AG08395 (cell line): ENCODE measurements around the gene PHF5A.
A peak's percentile ranks its signal among the peaks of the same experiment; 100 is the strongest.
"Not testable (repeated sequence)": the region's sequence is repeated elsewhere in the genome, so short reads cannot be mapped to it uniquely, and the experiment has no call there.

Source experiments
- DNase-seq: peaks from one replicate; pipeline ENCODE4 v3.0.0; 2012; ENCODE audit warnings: mixed read lengths, low spot score

Gene PHF5A

DNA sequence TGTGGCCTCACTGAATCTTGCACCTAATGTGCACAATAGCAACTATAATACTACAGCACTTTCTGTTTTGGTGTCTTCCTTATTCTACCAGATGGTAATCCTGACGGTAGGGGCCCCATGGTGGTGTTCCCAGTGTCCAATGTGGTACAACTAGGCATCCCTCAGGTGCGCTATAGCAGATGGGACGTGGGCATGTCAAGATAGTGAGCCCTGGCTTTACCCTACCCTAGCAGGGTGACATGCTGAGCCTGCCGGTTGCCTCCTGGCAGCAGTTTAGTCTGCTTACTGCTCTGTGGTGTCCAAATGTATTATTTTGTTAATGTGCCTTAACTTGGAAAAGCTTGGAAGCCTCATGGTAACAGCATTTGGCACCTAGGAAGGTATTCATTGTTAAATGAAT, 19.6 kb upstream of the PHF5A start:
- no peak for DNase-seq

DNA sequence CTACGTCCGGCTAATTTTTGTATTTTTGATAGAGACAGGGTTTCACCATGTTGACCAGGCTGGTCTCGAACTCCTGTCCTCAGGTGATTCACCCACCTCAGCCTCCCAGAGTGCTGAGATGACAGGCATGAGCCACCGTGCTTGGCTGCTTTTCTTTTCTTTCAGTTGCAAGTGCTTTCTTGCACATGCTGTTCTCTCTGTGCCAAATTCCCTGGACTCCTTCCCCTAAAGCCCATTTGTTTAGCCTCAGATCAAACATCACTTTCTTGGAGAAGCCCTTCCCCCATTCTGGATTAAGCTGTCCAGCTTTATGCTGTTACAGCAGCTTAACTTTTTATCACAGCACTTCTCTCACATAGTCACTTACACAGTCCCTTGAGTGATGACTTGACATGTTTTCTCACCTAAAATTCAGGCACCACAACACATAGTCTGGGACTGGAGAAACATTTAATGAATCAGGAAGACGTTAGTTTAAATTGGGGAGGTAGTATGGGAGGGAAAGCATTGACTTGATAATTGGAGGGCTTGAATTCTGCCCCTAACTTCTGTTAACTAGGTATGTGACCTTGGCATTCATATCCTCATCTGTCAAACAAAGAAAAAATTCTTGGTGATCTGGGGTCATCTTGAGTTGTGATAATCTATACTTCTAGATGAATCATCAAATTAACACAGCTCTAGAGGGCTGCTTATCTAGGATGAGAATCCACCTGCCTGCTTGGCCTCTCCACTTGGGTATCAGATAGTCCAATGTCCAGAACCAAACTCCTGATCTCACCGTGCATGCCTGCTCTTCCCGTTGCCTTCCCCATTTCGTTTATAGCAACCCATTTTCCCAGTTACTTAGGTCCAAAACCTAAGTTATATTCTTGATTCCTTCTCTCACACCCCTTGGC, 18.8 kb upstream of the PHF5A start:
- no peak for DNase-seq

DNA sequence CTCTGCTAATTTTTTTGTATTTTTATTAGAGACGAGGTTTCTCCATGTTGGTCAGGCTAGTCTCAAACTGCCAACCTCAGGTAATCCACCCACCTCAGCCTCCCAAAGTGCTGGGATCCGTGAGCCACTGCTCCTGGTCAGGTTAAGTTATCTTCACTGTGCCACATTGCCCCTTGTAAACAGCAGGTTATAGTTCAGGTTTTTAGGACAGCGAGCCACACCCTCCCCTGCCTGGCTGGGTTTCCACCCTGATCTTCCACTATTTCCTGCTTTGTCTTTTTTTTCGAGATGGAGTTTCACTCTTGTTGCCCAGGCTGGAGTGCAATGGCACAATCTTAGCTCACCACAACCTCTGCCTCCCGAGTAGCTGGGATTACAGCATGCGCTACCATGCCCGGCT, 16.5 kb upstream of the PHF5A start:
- DNase-seq = no peak

DNA sequence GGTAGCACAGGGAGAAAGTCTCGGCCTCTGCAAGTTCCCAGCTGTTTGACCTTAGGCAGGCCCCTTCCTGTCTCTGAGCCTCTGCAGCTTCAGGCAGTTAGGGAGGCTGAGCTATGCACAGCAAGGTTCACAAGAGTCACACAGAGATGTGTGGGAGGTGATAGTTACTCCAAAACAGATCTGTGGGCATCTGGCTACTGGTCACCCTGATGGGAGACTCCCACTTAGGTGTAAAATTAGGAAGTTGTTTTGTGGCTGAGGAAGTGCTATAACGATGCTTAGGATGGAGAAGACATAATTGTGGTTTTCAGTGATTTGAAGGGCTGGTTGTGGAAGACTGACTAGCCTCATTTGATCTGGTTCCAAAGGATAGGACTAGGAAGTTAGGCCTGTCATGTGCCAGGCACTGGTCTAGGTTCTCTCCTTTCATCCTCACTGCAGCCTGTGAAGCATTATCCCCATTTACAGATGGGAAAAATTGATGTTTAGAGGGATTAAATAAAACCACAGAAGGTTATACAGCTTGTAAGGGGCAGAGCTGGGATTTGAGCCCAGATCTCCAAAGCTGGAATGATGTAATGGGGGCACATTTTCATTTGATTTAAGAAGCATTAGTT, 13.9 kb upstream of the PHF5A start:
- peak; percentile 46 for DNase-seq

DNA sequence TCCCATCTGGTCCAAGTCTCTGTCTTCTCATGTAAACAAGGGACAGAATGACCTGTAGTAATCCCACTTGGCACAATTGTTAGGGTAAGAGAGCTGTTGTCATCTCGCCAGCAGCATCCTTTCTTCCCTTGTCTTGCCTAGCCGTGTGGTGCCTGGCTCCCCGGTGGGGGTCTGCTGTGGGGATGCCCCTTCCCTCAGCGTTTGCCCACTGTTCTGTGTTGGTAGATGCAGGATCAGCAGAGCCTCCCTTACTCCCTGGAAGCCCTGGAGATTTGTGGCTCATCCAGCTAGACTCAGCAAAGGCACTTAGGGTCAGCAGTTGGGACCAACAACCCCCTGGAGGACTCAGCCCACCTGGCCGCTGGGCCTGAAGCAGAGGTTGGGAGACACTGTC, 13.4 kb upstream of the PHF5A start:
- no peak for DNase-seq

DNA sequence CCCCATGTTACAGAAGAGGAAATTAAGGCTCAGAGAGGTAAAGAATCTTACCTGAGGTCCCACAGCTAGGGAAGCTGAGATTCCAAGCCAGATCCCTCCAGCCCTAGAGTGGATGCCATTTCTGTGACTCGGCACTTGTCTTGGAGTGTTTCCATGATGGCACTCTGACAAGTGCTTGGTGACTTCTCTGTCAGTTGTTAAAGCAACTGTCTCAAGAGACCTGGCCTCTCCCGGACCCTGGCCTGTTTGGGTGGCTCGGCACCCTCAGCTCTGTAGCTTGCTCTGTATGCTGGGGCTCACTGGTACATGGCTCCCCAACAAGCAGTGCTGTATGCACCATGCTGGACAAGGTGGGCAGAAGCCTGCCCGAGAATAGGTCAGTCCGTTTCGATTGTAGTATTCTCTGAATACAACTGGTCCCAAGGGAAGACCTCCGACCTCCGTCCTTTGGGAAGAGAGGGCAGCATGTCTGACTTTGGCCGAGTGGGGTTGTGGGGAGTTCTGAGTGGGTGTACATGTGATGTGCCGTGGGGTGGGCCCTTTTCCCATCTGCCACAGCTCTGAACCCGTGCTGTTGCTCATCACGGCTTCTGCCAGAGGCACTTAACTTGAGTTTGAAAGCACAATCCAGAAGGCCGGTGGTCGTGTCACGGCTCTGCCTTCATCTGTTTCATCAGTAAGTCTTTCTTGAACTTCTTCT, 12.8 kb upstream of the PHF5A start:
- peak; percentile 74 for DNase-seq

DNA sequence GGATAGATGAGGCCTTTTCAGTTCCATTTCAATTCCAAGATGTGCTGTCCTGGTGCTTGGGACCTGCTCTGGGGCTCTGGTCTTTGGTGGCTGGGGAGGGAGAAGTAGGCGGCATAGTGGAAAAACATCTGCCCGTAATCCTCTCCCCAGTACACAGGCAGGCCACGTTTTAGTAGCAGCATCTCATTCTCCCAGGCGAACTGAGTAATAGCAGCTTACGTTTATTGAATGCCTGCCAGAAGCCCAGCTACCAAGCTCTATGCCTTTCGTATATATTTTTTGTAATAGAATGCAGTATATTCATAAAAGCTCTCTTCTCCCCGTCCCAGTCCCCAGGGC, 11.9 kb upstream of the PHF5A start:
- peak; percentile 37 for DNase-seq

DNA sequence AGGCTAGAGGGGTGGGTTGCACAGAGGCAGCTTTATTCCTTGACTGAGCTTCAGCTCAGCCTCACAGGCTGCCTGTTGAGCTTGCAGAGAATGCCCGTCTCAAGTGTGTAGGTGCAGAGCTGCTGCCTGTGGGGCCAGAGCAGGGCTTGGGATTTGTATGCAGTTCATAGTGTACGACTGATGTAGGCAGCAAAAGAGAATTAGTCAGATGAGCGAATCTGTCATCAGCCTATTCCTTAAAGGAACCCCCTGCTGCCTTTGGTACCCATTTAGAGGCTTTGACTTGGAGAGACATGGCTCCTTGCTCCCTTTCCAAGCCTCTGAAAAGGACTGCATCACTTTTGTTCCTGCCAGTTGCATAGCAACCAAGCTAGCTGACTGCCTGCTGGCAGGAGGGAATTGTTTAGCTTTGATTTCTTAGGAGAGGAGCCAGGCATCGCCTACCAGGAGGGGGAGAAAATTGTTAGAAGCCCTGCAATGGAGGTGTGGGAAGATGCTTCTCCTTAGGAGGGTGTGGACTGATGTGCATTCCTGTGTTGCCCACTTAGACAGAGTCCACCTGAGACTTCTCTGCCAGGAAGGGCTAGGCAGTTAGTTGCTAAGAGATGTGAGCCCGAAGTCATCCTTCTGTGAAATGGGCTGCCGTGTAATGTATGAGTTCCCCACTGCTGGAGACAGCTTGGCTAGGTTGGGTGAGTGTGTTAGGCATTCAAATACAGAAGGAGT, 11.3 kb upstream of the PHF5A start:
- DNase-seq = peak; percentile 47

DNA sequence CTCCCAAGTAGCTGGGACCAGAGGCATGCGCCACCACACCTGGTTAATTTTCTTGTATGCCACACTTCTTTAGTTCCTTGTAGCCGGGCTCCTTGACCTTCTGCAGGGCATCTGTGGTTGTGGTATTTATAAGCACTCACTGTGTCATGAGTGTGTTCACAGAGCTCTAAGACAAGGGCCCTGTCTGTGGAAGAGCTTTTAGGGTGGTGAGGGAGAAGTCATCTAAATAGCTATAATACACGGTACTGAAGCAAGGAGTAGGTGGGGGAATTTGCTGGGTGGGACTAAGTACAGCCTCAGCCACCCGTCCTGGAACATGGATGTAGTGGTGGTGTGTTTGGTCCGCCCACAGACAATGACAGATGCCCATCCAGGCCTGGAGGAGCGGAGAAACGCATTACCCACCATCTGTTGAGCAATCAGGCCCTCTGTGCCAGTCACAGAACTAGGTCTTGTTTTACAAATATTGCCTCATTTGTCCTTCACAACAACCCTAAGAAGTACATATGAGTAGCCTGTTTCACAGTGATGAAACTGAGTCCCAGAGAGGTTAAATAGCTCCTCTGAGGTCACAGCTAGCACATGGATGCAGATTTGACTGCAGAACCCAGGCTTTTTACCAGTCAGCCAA, 10.5 kb upstream of the PHF5A start:
- DNase-seq = no peak

DNA sequence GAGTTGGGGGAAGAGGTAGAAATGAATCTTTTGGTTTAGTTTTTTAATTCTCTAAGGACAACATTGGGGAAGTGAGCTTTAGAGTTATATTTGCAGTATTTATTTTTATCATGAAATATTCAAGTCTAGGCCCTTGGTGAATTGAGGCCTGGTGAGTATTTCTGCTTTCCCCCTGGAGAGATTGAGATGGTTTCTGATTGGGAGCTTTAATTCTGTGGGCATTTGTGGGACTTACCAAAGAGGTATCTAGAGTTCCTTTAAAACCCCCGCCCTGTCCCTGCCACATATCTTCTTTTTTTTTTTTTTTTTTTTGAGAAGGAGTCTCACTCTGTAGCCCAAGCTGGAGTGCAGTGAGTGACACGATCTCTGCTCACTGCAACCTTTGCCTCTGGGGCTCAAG, 10.0 kb upstream of the PHF5A start:
- DNase-seq = no peak

DNA sequence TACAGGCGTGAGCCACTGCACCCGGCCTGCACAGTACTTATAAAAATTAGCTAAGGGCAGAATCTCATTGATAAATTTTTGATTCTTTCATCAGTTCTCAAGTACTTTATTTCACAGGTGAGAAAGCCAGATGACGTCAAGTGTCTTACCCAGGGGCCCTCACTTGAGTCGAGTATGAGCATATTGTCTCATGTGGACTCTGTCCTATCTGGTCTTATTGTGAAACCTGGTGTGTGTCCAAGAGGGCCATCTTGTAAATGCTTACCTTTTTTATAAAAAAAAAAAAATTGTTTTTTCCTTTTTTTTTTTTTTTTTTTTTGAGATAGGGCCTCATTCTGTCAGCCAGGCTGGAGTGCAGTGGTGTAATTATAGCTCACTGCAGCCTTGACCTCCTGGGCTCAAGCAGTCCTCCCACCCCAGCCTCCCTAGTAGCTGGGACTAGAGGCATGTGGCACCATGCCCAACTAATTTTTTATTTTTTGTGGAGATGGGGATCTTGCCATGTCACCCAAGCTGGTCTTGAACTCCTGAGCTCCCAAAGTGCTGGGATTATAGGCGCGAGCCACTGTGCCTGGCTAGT, 6.5 kb upstream of the PHF5A start:
- no peak for DNase-seq

DNA sequence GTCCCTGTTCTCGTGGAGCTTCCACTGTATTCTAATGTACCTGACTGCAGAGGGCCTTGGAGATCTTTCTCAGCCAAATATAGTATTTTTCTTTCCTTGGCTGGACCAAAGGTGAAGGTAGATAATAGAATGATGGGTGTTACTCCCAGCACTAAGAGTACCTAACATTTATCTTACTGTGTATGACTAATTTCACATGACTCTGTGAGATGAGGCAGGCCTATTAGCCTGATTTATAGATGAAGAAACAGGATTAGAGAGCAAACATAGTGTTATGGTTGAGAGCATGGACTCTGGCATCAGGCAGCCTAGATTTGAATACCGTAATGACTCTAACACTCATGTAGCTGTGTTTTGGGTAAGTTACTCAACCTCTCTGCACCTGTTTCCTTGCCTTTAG, 3.1 kb upstream of the PHF5A start:
- DNase-seq = no peak

DNA sequence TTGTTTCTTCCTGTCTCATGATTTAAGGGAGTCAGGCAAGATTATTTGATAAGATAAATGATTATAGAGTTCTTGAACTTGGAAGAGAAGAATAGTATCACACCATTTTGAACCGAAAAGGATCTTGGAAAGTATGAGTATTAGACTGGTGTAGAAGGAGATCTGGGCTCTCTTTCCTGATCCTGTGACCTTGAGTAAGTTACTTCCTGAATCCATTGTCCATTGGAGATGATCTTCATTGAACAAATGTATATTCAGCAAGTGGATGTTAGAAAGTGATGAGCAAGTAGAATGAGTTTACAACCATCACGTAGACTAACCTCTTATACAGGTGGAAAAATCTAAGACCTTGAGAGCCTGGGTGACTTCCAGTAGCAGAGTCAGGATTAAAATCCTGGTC, 2.4 kb upstream of the PHF5A start:
- DNase-seq = no peak

DNA sequence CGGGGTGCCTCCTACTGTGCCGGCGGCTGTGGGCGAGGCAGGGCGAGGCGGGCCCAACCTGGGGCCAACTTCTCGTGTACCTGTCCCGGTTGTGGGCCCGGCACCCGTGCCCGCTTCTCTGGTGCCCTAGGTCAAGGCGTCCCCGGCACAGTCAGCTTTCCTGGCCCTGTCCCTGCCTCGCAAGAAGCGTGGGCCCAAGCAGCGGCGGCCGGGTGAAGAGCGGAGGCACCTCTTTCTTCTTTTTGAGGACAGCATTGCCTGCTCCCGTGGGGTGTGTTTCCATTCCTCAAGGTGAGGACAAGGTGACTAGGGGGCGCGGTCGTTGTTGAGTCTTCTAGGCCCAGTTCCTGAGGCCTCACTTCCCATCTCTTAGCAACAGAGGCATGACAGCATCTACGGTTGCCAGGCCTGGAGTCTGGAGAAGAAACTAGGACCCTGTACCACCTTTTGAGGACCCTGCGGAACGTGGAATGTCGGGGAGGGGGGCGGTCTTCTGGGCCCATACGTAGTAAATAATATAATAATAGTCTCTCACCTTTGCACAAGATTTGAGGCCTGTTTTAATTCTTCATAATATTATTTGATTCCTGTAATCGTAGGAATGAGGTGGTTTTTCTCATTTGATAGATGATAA, 843 bp upstream of the PHF5A start:
- DNase-seq = no peak

DNA sequence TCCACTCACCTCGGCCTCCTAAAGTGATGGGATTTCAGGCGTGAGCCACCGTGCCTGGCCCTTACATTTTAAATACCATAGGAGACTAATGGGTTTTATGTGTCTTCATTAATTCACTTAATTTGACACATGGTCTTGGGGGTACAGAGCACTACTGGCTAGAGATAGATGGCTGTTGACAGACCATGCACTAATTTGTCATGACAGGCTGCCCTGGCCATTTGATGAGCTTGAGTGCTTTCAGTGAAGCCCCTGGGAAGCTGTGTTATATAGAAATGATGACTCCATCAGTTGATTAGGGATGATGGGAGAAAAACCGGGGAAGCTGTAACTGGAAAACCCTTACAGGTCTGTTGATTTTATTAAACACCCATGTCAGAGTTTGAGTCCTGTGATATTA, 6.6 kb downstream of the PHF5A start:
- no peak for DNase-seq

DNA sequence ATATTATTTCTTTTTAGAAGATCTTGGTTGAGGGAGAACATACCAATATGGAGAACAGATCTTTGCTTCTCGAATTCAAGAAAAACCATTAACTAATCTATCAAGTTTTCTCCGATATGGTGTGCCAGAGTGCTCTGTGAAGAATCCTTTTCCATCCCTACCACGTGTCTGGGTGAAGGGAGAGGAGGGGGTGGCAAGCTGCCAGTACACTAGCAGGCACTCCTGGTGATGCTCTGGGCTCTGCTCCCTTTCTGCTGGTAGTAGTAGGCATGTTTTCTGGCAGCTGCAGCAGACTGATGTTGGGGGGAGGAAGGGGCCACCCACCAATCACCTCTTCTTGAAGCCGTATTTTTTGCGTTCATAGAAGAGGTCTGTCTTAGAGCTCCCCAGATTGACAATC, 8.4 kb downstream of the PHF5A start:
- DNase-seq = not testable (repeated sequence)

DNA sequence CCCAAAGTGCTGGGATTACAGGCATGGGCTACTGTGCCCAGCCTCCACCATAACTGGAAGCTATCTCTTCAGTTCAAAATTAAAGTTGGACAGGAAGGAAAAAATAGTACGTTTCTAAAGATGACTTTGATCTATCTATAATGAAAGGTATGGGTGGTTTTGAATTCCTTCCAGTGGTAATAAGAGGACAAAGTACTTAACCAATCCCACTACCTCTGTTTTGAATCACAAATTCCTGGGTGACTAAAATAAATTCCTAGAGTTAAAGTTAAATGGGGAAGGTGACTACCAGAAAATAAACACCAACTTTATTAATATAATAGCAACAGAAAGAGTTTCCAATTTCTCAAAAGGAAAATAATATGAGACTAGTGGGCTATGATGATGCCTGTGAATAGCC, 9.1 kb downstream of the PHF5A start:
- DNase-seq = no peak

DNA sequence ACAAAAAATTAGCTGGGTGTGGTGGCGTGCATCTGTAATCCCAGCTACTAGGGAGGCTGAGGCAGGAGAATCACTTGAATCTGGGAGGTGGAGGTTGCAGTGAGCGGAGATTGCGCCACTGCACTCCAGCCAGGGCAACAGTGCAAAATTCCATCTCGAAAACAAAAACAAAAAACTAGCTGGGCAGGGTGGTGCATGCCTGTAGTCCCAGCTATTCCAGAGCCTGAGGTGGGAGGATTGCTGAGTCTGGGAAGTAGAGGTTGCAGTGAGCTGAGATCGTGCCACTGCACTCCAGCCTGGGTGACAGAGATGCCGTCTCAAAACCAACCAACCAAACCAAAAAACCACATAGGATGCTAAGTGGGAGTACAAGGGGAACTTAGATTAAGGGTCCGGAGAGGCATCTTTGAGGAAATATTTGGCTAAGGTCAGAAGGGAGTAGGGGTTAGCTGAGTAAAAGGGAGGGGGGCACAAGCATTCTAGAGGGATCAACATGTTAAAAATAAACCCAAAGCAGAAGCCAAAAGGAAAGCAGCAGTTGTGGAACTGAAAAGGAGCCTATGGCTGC, 10.2 kb downstream of the PHF5A start:
- DNase-seq = no peak

DNA sequence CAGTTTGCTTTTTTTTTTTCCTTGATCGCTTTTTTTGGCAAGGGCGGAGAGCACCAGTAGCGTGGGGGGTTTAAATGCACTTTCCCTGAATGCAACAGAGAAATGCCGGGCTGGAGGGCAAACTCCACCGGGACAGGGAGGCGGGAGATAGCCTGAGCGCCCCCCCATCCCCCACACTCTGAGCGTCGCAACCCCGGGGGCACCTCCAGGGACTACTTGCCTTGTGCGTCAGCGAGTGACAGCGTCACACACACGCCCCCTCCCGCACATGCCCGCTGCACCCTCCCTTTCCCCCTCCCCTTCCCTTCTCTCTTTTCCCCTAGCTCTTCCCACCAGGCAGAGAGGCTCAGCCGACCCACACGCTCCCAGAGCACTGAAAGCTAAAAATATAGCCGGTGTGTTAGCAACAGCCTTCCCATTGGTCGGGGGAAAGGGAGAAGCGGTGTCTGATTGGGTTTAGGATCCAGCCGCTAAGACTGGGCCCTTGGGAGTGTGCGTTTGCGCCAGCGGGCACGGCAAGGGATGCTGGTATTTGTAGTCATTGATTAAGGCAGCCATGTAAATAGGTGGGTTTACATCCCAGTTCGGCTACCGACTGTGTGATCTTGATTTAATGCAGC, 20.2 kb downstream of the PHF5A start:
- peak; percentile 97 for DNase-seq

DNA sequence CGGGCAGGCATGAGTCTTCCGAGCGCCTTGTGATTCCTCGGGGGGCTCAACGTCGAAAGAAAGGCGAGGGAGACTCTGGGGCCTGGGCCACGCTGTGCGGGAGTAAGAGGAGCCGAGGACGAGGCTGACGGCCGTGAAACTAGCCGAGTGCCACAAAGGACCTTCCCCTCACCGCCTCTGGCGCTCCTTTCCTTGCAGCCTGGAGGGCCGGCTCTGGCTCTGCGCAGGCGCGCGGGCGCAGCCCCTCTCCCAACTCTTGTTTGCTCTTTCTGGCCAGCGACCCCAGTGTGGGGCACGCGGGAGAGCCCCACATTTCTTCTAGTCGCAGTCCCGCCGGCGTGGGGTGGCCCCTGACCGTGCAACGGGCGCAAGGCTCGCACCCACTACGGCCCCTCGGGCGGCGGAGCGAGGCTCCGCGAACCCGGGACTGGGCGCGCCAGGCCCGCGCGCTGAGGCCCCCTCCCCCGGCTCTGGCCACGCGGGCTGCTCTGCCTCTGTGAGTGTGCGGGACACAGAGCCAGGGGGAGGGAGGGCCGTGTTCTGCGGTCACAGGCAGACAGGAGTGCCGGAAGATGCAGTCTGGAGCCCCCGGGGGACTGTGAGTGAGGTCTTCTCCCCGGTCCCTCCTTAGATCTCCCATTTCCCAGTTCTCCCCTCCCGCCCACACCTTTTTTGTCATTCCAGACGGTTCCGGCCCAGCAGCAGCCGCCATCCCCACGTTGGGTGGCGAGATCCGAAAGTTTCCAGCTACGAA, 20.9 kb downstream of the PHF5A start:
- peak; percentile 33 for DNase-seq
